HL-60/S4 treated with phorbol 12-myristate 13-acetate at 8.2 ng/mL for 4 days and 3 days (cell line): ENCODE measurements around the gene RENBP.

Source experiments
- in situ Hi-C: fragments of 300-500 bp; cut with MboI; formaldehyde crosslinking; loops from 2 replicates; pipeline ENCODE4 v1.15.0; 2022; ENCODE audit warnings: low sequenced_read_pairs

RENBP gene

DNA sequence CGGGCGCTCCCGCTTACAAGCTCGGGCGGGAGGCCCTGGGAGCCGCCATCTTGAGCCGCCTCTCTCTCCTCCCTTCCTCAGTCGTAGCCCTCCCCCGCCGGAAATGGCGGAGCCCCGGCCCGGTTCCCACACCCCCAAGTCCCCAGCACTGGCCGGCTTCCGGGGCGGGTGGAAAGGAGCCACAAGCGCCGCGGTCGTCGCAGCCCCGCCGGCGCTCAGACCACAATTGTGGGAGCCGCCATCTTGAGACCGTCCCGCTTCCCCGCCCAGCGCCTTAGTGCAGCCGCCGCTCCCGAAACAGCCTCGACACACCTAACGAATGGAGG lies 26.6 kb upstream of the RENBP start:
- in situ Hi-C loops, result no loop called here

GRCh38 chrX:153970357-153971123 lies 26.1 kb upstream of the RENBP start:
- in situ Hi-C loops, result no loop called here

GRCh38 chrX:153969904-153970356 lies 25.5 kb upstream of the RENBP start:
- in situ Hi-C loops, result no loop called here

- in situ Hi-C loops, result no loop called here
Measured at GRCh38 chrX:153969125-153969903, 24.9 kb upstream of the RENBP start.

DNA sequence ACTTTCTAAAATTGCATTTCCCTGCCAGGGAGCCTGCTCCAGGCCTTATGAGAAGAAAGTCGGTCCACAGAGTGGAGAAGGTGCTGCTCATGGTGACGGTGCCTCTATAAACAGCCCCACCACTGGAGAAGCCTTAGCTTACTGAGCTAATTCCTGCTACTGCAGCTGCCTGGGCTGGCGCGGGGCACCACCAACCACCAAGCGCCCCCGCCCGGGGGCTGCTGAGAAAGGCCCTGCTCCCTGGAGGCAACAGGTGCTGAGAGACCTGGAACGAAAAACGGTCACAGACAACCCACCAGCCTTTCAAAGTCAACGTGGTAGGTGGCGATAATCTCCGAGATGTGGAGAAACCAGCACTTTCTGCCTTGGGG lies 24.3 kb upstream of the RENBP start:
- in situ Hi-C loops, result no loop called here

DNA sequence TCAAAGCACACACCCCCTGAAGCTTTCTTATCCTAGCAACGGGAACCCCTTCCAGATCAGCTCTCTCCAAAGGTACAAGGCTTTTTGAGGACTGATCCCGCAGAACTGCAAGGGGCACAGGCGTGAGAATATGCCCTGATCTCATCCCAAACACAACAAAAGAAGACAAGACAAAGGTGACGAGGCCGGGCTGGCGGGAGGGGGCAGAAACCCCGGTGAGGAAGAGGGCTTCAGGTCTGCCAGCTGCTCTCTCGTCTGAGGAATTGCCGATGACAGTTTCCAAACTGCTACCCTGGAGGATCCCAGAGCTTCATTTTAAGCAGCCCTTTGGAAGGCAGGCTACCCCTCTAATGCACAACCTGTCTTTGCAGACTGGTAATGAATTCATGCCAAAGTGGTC lies 23.8 kb upstream of the RENBP start:
- in situ Hi-C loops, result no loop called here

GRCh38 chrX:153967536-153968224 lies 23.2 kb upstream of the RENBP start:
- in situ Hi-C loops, result no loop called here

GRCh38 chrX:153966841-153967535 lies 22.5 kb upstream of the RENBP start:
- in situ Hi-C loops, result no loop called here

DNA sequence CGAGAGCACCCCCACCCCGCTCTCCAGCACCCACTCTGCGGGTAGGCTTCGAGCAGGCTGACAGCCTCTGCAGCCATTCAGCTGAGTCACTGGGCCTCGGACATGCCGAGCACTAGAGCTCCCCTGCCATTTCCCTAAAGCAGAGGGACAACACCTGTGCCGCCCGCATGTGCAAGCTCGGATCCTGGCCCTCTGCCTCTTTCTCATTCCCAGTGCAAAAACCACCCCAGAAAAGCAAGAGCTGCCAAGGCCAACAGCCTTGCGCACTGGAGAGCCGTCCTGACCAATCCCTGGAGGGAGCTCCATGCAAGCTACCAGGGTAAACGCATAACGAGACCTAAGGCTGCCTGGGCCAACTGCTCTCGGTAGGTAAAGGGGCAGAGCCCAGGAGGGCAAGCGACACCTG lies 21.8 kb upstream of the RENBP start:
- in situ Hi-C loops, result no loop called here

DNA sequence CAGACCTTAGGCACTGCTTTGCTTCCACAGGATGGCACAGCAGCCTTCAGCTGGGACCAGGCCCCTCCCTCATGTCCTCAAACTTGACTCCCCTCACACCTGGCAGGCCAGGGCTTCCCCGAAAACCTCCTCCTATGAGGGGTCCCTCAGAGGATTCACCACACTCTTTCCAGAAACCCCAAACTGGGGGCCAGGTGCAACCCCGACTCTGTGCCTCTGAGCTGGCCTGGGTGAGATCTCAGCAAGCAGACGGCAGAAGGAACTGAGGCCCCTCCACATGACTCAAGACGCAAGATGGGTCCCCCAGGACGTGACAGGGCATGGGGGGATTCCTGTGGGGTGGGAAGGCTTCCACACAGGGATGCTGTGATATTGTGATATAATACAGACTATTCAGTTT lies 21.0 kb upstream of the RENBP start:
- in situ Hi-C loops, result no loop called here

DNA sequence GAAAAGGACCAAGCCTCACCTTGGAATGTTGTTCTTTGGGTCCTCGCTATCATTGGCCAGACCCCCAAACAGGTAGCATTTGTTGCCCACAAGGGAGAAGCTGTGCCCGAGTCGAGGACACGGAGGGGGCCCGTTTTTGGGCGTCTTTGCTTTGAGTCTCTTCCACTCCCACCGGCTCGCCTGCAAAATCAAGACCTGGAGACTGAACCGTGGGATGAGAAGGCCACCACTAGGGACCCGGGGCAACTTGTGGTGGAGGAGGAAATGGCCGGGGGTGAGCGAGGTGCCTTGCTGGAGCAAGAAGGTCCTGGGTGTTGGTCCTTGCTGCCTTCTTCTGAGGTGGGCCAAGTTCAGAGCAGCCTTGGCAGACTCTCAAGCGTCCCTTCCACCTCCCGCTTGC lies 19.7 kb upstream of the RENBP start:
- in situ Hi-C loops, result no loop called here

GRCh38 chrX:153963546-153963945 lies 19.1 kb upstream of the RENBP start:
- in situ Hi-C loops, result no loop called here

DNA sequence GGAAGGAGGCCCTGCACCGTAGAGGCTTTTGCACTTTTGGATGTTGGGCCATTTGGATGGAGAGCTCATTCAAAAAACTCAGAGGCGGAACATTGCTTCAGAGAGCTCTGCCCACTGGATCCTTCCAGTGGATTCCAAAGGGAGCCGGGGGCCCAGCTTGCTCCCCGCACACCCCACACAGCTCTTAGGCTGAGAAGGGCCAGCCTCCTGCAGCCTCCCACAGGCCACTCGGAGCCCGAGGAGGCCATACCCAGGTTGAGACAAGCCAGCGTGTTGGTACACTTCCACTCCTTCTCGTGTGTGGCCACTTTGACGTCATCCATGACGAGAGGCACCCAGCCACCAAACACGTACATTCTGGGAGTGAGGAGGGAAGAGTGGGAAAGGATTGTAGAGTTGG lies 16.8 kb upstream of the RENBP start:
- in situ Hi-C loops, result no loop called here

- in situ Hi-C loops, result no loop called here
Measured at GRCh38 chrX:153960786-153961185, 16.3 kb upstream of the RENBP start.

GRCh38 chrX:153960077-153960476 lies 15.6 kb upstream of the RENBP start:
- in situ Hi-C loops, result no loop called here

GRCh38 chrX:153959649-153960048 lies 15.2 kb upstream of the RENBP start:
- in situ Hi-C loops, result no loop called here

- in situ Hi-C loops, result no loop called here
Measured at GRCh38 chrX:153958605-153959004, 14.2 kb upstream of the RENBP start.

DNA sequence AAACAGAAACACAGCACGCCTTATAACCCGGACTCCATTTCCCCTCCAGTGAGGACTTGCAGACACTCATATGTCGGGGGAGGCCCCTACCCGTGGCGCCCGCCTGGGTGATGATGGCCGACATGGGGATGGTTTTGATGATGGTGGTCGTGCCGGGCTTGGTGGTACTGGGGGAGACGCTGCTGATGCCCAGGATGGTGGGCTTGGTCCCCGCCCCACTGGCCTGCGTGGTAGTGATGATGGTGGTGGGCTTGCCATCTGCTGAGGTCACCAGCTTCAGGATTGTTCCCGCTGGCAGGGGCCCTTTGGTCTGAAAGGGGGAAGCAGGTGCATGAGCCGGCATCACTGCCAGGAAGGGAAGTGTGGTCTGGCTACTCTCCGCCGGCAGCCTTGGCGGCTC lies 12.8 kb upstream of the RENBP start:
- in situ Hi-C loops, result no loop called here

GRCh38 chrX:153956044-153956907 lies 11.8 kb upstream of the RENBP start:
- in situ Hi-C loops, result no loop called here

GRCh38 chrX:153955228-153955732 lies 10.8 kb upstream of the RENBP start:
- in situ Hi-C loops, result no loop called here
